GM23248 (cell line): Measurements from ENCODE around the gene CLCN4. TPM values are rescaled to one million over a fixed set of nuclear protein-coding genes. Genes with fewer than 3 reads are reported as not detected.

Experiments used
- DNase-seq: peaks from one replicate; pipeline ENCODE4 v3.0.0-alpha.2; 2015
- H2AFZ ChIP-seq: fragments of 200-600 bp; sonication (generic); 2 replicates; pipeline ENCODE4 v1.6.1; 2016; ENCODE audit warnings: antibody characterized with exemption
- H3F3A ChIP-seq: fragments of 200-600 bp; sonication (generic); 2 replicates; pipeline ENCODE4 v1.6.1; 2016; ENCODE audit warnings: mild to moderate bottlenecking, antibody characterized with exemption, mixed run types; ENCODE audit not compliant: insufficient read depth
- H3K27ac ChIP-seq: fragments of 200-600 bp; sonication (generic); 2 replicates; pipeline ENCODE4 v1.5.1; 2016; ENCODE audit warnings: mild to moderate bottlenecking
- H3K27me3 ChIP-seq: fragments of 200-600 bp; sonication (generic); replicated peaks from 2 replicates; pipeline ENCODE4 v1.6.1; 2016; ENCODE audit warnings: mild to moderate bottlenecking; ENCODE audit not compliant: insufficient read depth
- H3K36me3 ChIP-seq: fragments of 200-600 bp; sonication (generic); 2 replicates; pipeline ENCODE4 v1.6.1; 2016; ENCODE audit warnings: low read depth, mild to moderate bottlenecking
- H3K4me1 ChIP-seq: fragments of 200-600 bp; sonication (generic); 2 replicates; pipeline ENCODE4 v1.6.1; 2016; ENCODE audit warnings: mild to moderate bottlenecking; ENCODE audit not compliant: insufficient read depth
- H3K4me2 ChIP-seq: fragments of 200-600 bp; sonication (generic); one replicate; pipeline ENCODE4 v1.6.1; 2016; ENCODE audit warnings: mild to moderate bottlenecking; ENCODE audit not compliant: unreplicated experiment
- H3K4me3 ChIP-seq: fragments of 200-600 bp; sonication (generic); 2 replicates; pipeline ENCODE4 v1.5.1; 2016; ENCODE audit warnings: mild to moderate bottlenecking
- H3K79me2 ChIP-seq: fragments of 200-600 bp; sonication (generic); 2 replicates; pipeline ENCODE4 v1.6.1; 2016; ENCODE audit warnings: mild to moderate bottlenecking; ENCODE audit not compliant: insufficient read depth
- H3K9ac ChIP-seq: fragments of 200-600 bp; sonication (generic); 2 replicates; pipeline ENCODE4 v1.6.1; 2016; ENCODE audit warnings: mild to moderate bottlenecking
- H3K9me2 ChIP-seq: fragments of 200-600 bp; sonication (generic); 2 replicates; pipeline ENCODE4 v1.6.1; 2016; ENCODE audit warnings: mixed run types, mild to moderate bottlenecking, moderate library complexity; ENCODE audit not compliant: insufficient read depth
- H3K9me3 ChIP-seq: fragments of 200-600 bp; sonication (generic); one replicate; pipeline ENCODE4 v1.6.1; 2017; ENCODE audit warnings: low read depth
- H4K20me1 ChIP-seq: fragments of 200-600 bp; sonication (generic); 2 replicates; pipeline ENCODE4 v1.6.0; 2016; ENCODE audit not compliant: insufficient read depth
- EZH2 ChIP-seq: fragments of 200-600 bp; sonication (generic); IDR thresholded peaks from 2 replicates; pipeline ENCODE4 v1.6.1; 2018; ENCODE audit warnings: antibody characterized with exemption, mild to moderate bottlenecking; ENCODE audit not compliant: insufficient read depth, poor library complexity, severe bottlenecking
- EZH2phosphoT487 ChIP-seq: fragments of 200-600 bp; sonication (generic); IDR thresholded peaks from 2 replicates; pipeline ENCODE4 v1.6.1; 2018; ENCODE audit warnings: antibody characterized with exemption, moderate library complexity, mild to moderate bottlenecking, low read depth; ENCODE audit not compliant: insufficient read depth
- WGBS, 2 experiments: methylation state at CpG; one replicate each; pipeline ENCODE4 v1.1.6; 2015 to 2017; ENCODE audit warnings: low lambda C conversion rate in 2 of 2, low coverage in 1 of 2; ENCODE audit errors: missing lambda C conversion rate in 2 of 2; 5-methylcytosine and 5-hydroxymethylcytosine counted together
- in situ Hi-C: fragments of 300-500 bp; cut with MboI; formaldehyde crosslinking; loops from 2 replicates; pipeline ENCODE4 v1.15.0; 2020
- polyA plus RNA-seq: library from polyadenylated mRNA; unstranded; fragments of >200 nt; fragmentation: Nextera tagmentation; extraction: Ambion mirVana; gene quantifications from 2 replicates; pipeline ENCODE4 v1.2.1, GENCODE V29; 2016
- total RNA-seq: library from RNA; depleted of rRNA; stranded (reverse); fragments of >200 nt; shearing (Covaris generic); gene quantifications from 2 replicates; pipeline ENCODE4 v1.2.3, GENCODE V29; 2014

CLCN4 gene
- total and polyA plus RNA-seq, 2 experiments from 2014 or later, result 0.29 to 0.97 TPM

GRCh38 chrX:10172877-10173276 is 16.1 kb downstream of the CLCN4 start:
- no peak overlapping the region for H3K4me2 ChIP-seq
- H4K20me1 ChIP-seq, result no peaks in the 10 kb centered on the region

GRCh38 chrX:10173331-10173900 is 16.6 kb downstream of the CLCN4 start:
- 3 to 9% methylated on average over 13 to 19 of the region's 19 CpGs for WGBS, 2 experiments
- peak overlapping the region; percentile 85 for H3K4me2 ChIP-seq
- H2AFZ ChIP-seq, result peak overlapping the region; percentile 65
- DNase-seq, result peak; percentile 89
- H3K4me3 ChIP-seq, result peak overlapping the region; percentile 67
- no peaks in the 10 kb centered on the region for H3K9me2 ChIP-seq
- no peak overlapping the region for H3K27ac ChIP-seq
- in situ Hi-C loops, result no loop called here
- H3K27me3 ChIP-seq, result no peaks in the 10 kb centered on the region
- H3K79me2 ChIP-seq, result no peaks in the 10 kb centered on the region
- TF ChIP-seq EZH2 (no peak), EZH2phosphoT487 (no peak)
- no peaks in the 10 kb centered on the region for H3K36me3 ChIP-seq
- no peaks in the 10 kb centered on the region for H4K20me1 ChIP-seq
- H3K4me1 ChIP-seq, result peaks cover 5% of the 10 kb centered on the region
- no peaks in the 10 kb centered on the region for H3K9me3 ChIP-seq
- H3F3A ChIP-seq, result no peaks in the 10 kb centered on the region
- H3K9ac ChIP-seq, result peak overlapping the region; percentile 44; the same call in 1 of the 2 replicates

More at GRCh38 chrX:10172877-10173276, 16.1 kb downstream of the CLCN4 start:
- no peaks in the 10 kb centered on the region for H3K9me3 ChIP-seq
- H2AFZ ChIP-seq, result peak overlapping the region; percentile 65
- H3K9me2 ChIP-seq, result no peaks in the 10 kb centered on the region
- 22 to 29% methylated on average over 9 to 11 of the region's 11 CpGs for WGBS, 2 experiments
- peak; percentile 7 for DNase-seq
- in situ Hi-C loops, result no loop called here
- peaks cover 5% of the 10 kb centered on the region for H3K4me1 ChIP-seq
- no peaks in the 10 kb centered on the region for H3K27me3 ChIP-seq
- no peak overlapping the region for H3K27ac ChIP-seq
- H3K9ac ChIP-seq, result peak overlapping the region; percentile 44; the same call in 1 of the 2 replicates
- no peaks in the 10 kb centered on the region for H3K36me3 ChIP-seq
- no peak for TF ChIP-seq EZH2
- TF ChIP-seq EZH2phosphoT487, result no peak
- H3F3A ChIP-seq, result no peaks in the 10 kb centered on the region
- peak overlapping the region; percentile 67 for H3K4me3 ChIP-seq
- H3K79me2 ChIP-seq, result no peaks in the 10 kb centered on the region

- TF ChIP-seq EZH2phosphoT487, result no peak
- no peak for TF ChIP-seq EZH2
- Histone ChIP-seq H3K9me2 (no peaks in the 10 kb centered on the region), H3K4me1 (peaks cover 5% of the 10 kb centered on the region), H3K4me3 (no peak overlapping the region), H3K27me3 (no peaks in the 10 kb centered on the region), H2AFZ (no peak overlapping the region), H4K20me1 (no peaks in the 10 kb centered on the region), H3K9me3 (no peaks in the 10 kb centered on the region), H3K4me2 (peak overlapping the region; percentile 85), H3K36me3 (no peaks in the 10 kb centered on the region), H3F3A (no peaks in the 10 kb centered on the region), H3K79me2 (no peaks in the 10 kb centered on the region), H3K27ac (no peak overlapping the region), H3K9ac (no peak overlapping the region)
- in situ Hi-C loops, result no loop called here
- no peak for DNase-seq
- 100% methylated on average over 6 to 8 of the region's 9 CpGs for WGBS, 2 experiments
Observed at GRCh38 chrX:10174051-10174450, 17.3 kb downstream of the CLCN4 start.

- peak; percentile 23 for DNase-seq
- no peak overlapping the region for H2AFZ ChIP-seq
- in situ Hi-C loops, result loop anchor here (25.0 kb wide), 1 partner anchor 562 kb away; no protein-coding TSS in a partner anchor
Observed at GRCh38 chrX:10174810-10175209, 18.0 kb downstream of the CLCN4 start.

More at GRCh38 chrX:10174810-10175209, 18.0 kb downstream of the CLCN4 start:
- H4K20me1 ChIP-seq, result no peaks in the 10 kb centered on the region
- H3K4me3 ChIP-seq, result no peak overlapping the region
- WGBS, 2 experiments, result 65 to 68% methylated on average over 6 to 7 of the region's 7 CpGs
- no peaks in the 10 kb centered on the region for H3K79me2 ChIP-seq
- TF ChIP-seq EZH2phosphoT487, result no peak
- H3K9me3 ChIP-seq, result no peaks in the 10 kb centered on the region
- H3F3A ChIP-seq, result no peaks in the 10 kb centered on the region
- H3K4me1 ChIP-seq, result peaks cover 5% of the 10 kb centered on the region
- H3K9me2 ChIP-seq, result no peaks in the 10 kb centered on the region
- H3K27me3 ChIP-seq, result no peaks in the 10 kb centered on the region
- H3K4me2 ChIP-seq, result no peak overlapping the region
- no peaks in the 10 kb centered on the region for H3K36me3 ChIP-seq
- H3K27ac ChIP-seq, result no peak overlapping the region
- H3K9ac ChIP-seq, result no peak overlapping the region
